ENCODE results near the gene NOCT. TPM values are rescaled to one million over a fixed set of nuclear protein-coding genes. Genes with fewer than 3 reads are reported as not detected.

Gene NOCT
- total and polyA plus RNA-seq, 2 donors (not counting 1 experiment from before 2014, with no cell fraction given), result 2.6 to 3.8 TPM

GRCh38 chr4:139009702-139010101, 5.9 kb upstream of the NOCT start:
- TF ChIP-seq EZH2 (IDR thresholded peaks at IDR 0.05; ENCODE audit: borderline replicate concordance, insufficient read depth, low read depth, low read length, poor library complexity, severe bottlenecking) (no peak), CTCF (IDR thresholded peaks at IDR 0.05) (no peak)
- Mint-ChIP-seq H3K27me3 (no peaks in the 10 kb centered on the region), H3K4me3 (no peak overlapping the region), H3K9me3 (ENCODE audit: insufficient read depth) (no peaks in the 10 kb centered on the region), H3K27ac (no peak overlapping the region), H3K4me1 (peaks cover 5% of the 10 kb centered on the region)
- Histone ChIP-seq H3K27me3 (replicated peaks in 1 of 4; ENCODE audit: control extremely low read depth in 1 of 4, control insufficient read depth in 3 of 4, insufficient read depth in 4 of 4, low read length in 3 of 4) (no peaks in the 10 kb centered on the region), H2AFZ (ENCODE audit: insufficient read depth, low read depth, low read length, poor library complexity, severe bottlenecking) (no peak overlapping the region), H3K4me1 (ENCODE audit: control insufficient read depth in 2 of 2, insufficient read depth in 2 of 2, low read length in 2 of 2) (peaks cover 3 to 5% of the 10 kb centered on the region in 2 donors), H3K36me3 (replicated peaks in 1 of 2; ENCODE audit: control extremely low read depth in 1 of 2, control insufficient read depth in 1 of 2, extremely low read depth in 1 of 2, insufficient read depth in 2 of 2, low read length in 1 of 2) (no peaks in the 10 kb centered on the region), H3K27ac (ENCODE audit: low read length in 2 of 2) (no peak overlapping the region), H3K4me2 (replicated peaks; ENCODE audit: low read depth, low read length, poor library complexity, severe bottlenecking) (no peak overlapping the region), H3K9ac (ENCODE audit: low read length) (no peak overlapping the region), H3K79me2 (ENCODE audit: control insufficient read depth, insufficient read depth, low read length) (no peaks in the 10 kb centered on the region), H3K4me3 (ENCODE audit: control extremely low read depth in 1 of 5, extremely low read depth in 1 of 5, insufficient read depth in 1 of 5, low read depth in 2 of 5, low read length in 4 of 5) (no peak overlapping the region), H3K9me3 (ENCODE audit: control extremely low read depth in 1 of 3, control insufficient read depth in 2 of 3, insufficient read depth in 1 of 3, low read length in 2 of 3) (peaks cover 1 to 7% (median 2%) of the 10 kb centered on the region in 3 donors), H4K20me1 (ENCODE audit: control insufficient read depth, insufficient read depth, low read length, poor library complexity, severe bottlenecking) (no peaks in the 10 kb centered on the region)
- no CpG with 5 or more reads among the region's 1 CpG for WGBS (ENCODE audit: insufficient coverage)
- DNase-seq (no peak), ATAC-seq (ENCODE audit: low read depth) (no peak)
- CTCF ChIA-PET, result interaction anchor here (3.3 kb wide), 1 partner anchor 21 kb away, joined by 8 read pairs; no protein-coding TSS in a partner anchor
- intact Hi-C loops (cut with micrococcal nuclease), result no loop called here
- POLR2A ChIA-PET, result no interaction called here

GRCh38 chr4:139011225-139011950, 4.2 kb upstream of the NOCT start:
- Histone ChIP-seq H3K36me3 (replicated peaks in 1 of 2; ENCODE audit: control extremely low read depth in 1 of 2, control insufficient read depth in 1 of 2, extremely low read depth in 1 of 2, insufficient read depth in 2 of 2, low read length in 1 of 2) (no peaks in the 10 kb centered on the region), H3K4me2 (replicated peaks; ENCODE audit: low read depth, low read length, poor library complexity, severe bottlenecking) (no peak overlapping the region), H3K9me3 (ENCODE audit: control extremely low read depth in 1 of 3, control insufficient read depth in 2 of 3, insufficient read depth in 1 of 3, low read length in 2 of 3) (peaks cover 1 to 7% (median 2%) of the 10 kb centered on the region in 3 donors), H3K27me3 (replicated peaks in 1 of 4; ENCODE audit: control extremely low read depth in 1 of 4, control insufficient read depth in 3 of 4, insufficient read depth in 4 of 4, low read length in 3 of 4) (no peaks in the 10 kb centered on the region), H3K79me2 (ENCODE audit: control insufficient read depth, insufficient read depth, low read length) (peaks cover 4% of the 10 kb centered on the region), H3K4me3 (ENCODE audit: control extremely low read depth in 1 of 5, extremely low read depth in 1 of 5, insufficient read depth in 1 of 5, low read depth in 2 of 5, low read length in 4 of 5) (no peak overlapping the region), H3K4me1 (ENCODE audit: control insufficient read depth in 2 of 2, insufficient read depth in 2 of 2, low read length in 2 of 2) (peaks cover 9 to 12% of the 10 kb centered on the region in 2 donors), H2AFZ (ENCODE audit: insufficient read depth, low read depth, low read length, poor library complexity, severe bottlenecking) (no peak overlapping the region), H3K27ac (ENCODE audit: low read length in 2 of 2) (no peak overlapping the region), H3K9ac (ENCODE audit: low read length) (no peak overlapping the region), H4K20me1 (ENCODE audit: control insufficient read depth, insufficient read depth, low read length, poor library complexity, severe bottlenecking) (no peaks in the 10 kb centered on the region)
- WGBS (ENCODE audit: insufficient coverage), result 91% methylated on average over 15 of the region's 16 CpGs
- Mint-ChIP-seq H3K9me3 (ENCODE audit: insufficient read depth) (no peaks in the 10 kb centered on the region), H3K27me3 (no peaks in the 10 kb centered on the region), H3K27ac (no peak overlapping the region), H3K4me3 (no peak overlapping the region), H3K4me1 (peaks cover 15% of the 10 kb centered on the region)
- ChIA-PET CTCF (no interaction called here), POLR2A (no interaction called here)
- TF ChIP-seq CTCF (IDR thresholded peaks at IDR 0.05) (no peak), EZH2 (IDR thresholded peaks at IDR 0.05; ENCODE audit: borderline replicate concordance, insufficient read depth, low read depth, low read length, poor library complexity, severe bottlenecking) (no peak)
- intact Hi-C loops (cut with micrococcal nuclease), result no loop called here
- no peak for ATAC-seq (ENCODE audit: low read depth)
- DNase-seq, result no peak

Data from B cell (primary cell).